Stimulated activated naive B cell treated with anti-CD40 and anti-IgM and Interleukin-4, amounts not matched to agents 10 μg/mL and 1 μg/mL and 100 μg/mL, for 72 hours (primary cell): ENCODE measurements around the gene OIT3.

Experiments used
- ATAC-seq, 2 donors: fragments of 150-1000 bp; cut with Tn5 transposase; replicated peaks; 2 replicates each; pipeline ENCODE4 v1.10.0; 2021; ENCODE audit warnings: moderate library complexity in 1 of 2
- DNase-seq: peaks from one replicate; pipeline ENCODE4 v3.0.0; 2021
- H3K27ac Mint-ChIP-seq: one replicate; pipeline ENCODE4 v1.8.0; 2022; ENCODE audit warnings: mild to moderate bottlenecking, mixed read lengths
- H3K27me3 Mint-ChIP-seq, 2 donors: one replicate each; pipeline ENCODE4 v1.8.0; 2022; ENCODE audit warnings: mixed read lengths in 2 of 2
- H3K36me3 Mint-ChIP-seq, 2 donors: one replicate each; pipeline ENCODE4 v1.8.0; 2022; ENCODE audit warnings: mixed read lengths in 2 of 2, mild to moderate bottlenecking in 1 of 2
- H3K4me1 Mint-ChIP-seq, 2 donors: one replicate each; pipeline ENCODE4 v1.8.0; 2022; ENCODE audit warnings: mixed read lengths in 2 of 2, mild to moderate bottlenecking in 1 of 2
- H3K4me3 Mint-ChIP-seq, 2 donors: one replicate each; pipeline ENCODE4 v1.8.0; 2022; ENCODE audit warnings: mild to moderate bottlenecking in 2 of 2, mixed read lengths in 2 of 2, moderate library complexity in 1 of 2
- H3K9me3 Mint-ChIP-seq, 2 donors: one replicate each; pipeline ENCODE4 v1.8.0; 2022; ENCODE audit warnings: mixed read lengths in 2 of 2, mild to moderate bottlenecking in 1 of 2

The OIT3 gene

GRCh38 chr10:72893136-72893798, at the start of gene OIT3:
TSS of gene OIT3 (plus strand) at chr10:72893739. CDS start at chr10:72893799, 60 bp downstream.
- Mint-ChIP-seq H3K27me3 (peaks cover 5 to 8% of the 10 kb centered on the region in 2 donors), H3K9me3 (no peaks in the 10 kb centered on the region), H3K36me3 (peaks cover 3 to 5% of the 10 kb centered on the region in 2 donors), H3K4me3 (no peak within 1 kb of the TSS), H3K27ac (no peak within 1 kb of the TSS), H3K4me1 (no peaks in the 10 kb centered on the region)
- ATAC-seq, result no peak
- no peak for DNase-seq

DNA sequence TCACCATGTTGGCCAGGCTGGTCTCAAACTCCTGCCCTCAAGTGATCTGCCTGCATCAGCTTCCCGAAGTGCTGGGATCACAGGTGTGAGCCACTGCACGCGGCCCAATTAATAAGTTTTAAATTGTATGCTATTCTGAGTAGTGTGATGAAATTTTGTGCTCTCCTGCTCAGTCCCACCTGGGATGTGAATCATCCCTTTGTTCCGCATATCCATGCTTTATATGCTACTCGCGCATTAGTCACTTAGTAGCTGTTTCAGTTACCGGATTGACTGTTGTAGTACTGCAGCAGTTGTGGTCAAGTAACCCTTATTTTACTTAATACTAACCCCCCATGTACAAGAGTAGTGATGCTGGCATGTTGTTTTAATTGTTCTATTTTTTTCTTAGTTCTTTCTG, 47.3 kb upstream of the OIT3 start:
- ATAC-seq, result no peak
- H3K9me3 Mint-ChIP-seq, result peaks cover 2 to 3% of the 10 kb centered on the region in 2 donors
- H3K27ac Mint-ChIP-seq, result no peak overlapping the region
- H3K27me3 Mint-ChIP-seq, result no peaks in the 10 kb centered on the region
- peaks cover 4 to 23% of the 10 kb centered on the region in 2 donors for H3K36me3 Mint-ChIP-seq
- no peak for DNase-seq
- H3K4me3 Mint-ChIP-seq, result no peak overlapping the region
- H3K4me1 Mint-ChIP-seq, result no peaks in the 10 kb centered on the region

GRCh38 chr10:72847681-72848080, 45.9 kb upstream of the OIT3 start:
- no peak for DNase-seq
- H3K36me3 Mint-ChIP-seq, result peaks cover 8 to 30% of the 10 kb centered on the region in 2 donors
- ATAC-seq, result no peak

DNA sequence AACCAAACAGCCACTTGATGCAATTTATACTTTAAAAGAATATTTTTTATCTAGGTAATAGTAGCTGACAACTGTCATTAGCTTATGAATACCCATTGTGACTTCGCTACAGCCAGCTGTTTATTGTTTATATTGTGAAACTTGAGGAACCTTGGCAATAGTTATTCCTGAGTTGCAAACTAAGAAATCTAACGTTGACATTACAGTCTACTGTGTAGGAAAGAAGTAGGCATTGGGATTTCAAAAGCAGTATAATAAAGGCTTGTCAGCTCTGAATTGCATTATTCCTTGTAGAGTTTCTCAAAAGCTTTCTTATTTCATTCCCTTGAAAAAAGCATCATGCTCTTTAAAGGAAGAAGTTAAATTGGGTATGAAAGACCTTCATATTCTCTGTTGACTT, 42.7 kb upstream of the OIT3 start:
- no peaks in the 10 kb centered on the region for H3K4me1 Mint-ChIP-seq
- DNase-seq, result no peak
- H3K27ac Mint-ChIP-seq, result no peak overlapping the region
- peaks cover 3 to 7% of the 10 kb centered on the region in 2 donors for H3K9me3 Mint-ChIP-seq
- no peaks in the 10 kb centered on the region for H3K27me3 Mint-ChIP-seq
- peaks cover 8 to 30% of the 10 kb centered on the region in 2 donors for H3K36me3 Mint-ChIP-seq
- H3K4me3 Mint-ChIP-seq, result no peak overlapping the region
- ATAC-seq, result no peak

More at GRCh38 chr10:72847681-72848080, 45.9 kb upstream of the OIT3 start:
- Mint-ChIP-seq H3K4me3 (no peak overlapping the region), H3K27ac (no peak overlapping the region), H3K27me3 (no peaks in the 10 kb centered on the region), H3K9me3 (peaks cover 3 to 7% of the 10 kb centered on the region in 2 donors), H3K4me1 (no peaks in the 10 kb centered on the region)

DNA sequence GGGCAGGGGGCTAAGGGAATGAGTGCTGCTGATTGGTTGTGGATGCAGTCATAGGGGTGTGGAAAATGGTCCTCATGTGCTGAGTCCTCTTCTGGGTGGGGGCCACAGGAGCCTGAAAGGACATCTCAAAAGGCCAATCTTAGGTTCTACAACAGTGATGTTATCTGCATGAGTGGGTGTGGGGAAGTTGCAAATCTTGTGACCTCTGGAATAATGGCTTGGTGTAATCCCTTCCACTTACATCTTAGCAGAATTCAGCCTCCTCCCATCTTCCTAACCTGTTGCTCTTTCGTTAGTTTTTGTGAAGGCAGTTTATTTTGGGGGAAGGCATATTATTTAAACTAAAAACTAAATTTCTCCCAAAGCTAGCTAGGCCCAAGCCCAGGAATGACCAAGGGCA, 42.0 kb upstream of the OIT3 start:
- no peak for DNase-seq
- no peak overlapping the region for H3K27ac Mint-ChIP-seq
- H3K9me3 Mint-ChIP-seq, result peaks cover 3 to 7% of the 10 kb centered on the region in 2 donors
- H3K36me3 Mint-ChIP-seq, result peaks cover 8 to 30% of the 10 kb centered on the region in 2 donors
- H3K27me3 Mint-ChIP-seq, result no peaks in the 10 kb centered on the region
- H3K4me3 Mint-ChIP-seq, result no peak overlapping the region
- ATAC-seq, result no peak
- no peaks in the 10 kb centered on the region for H3K4me1 Mint-ChIP-seq

- peaks cover 8 to 30% of the 10 kb centered on the region in 2 donors for H3K36me3 Mint-ChIP-seq
- no peak overlapping the region for H3K27ac Mint-ChIP-seq
- no peak for DNase-seq
Measured at GRCh38 chr10:72852508-72852907, 41.0 kb upstream of the OIT3 start.

DNA sequence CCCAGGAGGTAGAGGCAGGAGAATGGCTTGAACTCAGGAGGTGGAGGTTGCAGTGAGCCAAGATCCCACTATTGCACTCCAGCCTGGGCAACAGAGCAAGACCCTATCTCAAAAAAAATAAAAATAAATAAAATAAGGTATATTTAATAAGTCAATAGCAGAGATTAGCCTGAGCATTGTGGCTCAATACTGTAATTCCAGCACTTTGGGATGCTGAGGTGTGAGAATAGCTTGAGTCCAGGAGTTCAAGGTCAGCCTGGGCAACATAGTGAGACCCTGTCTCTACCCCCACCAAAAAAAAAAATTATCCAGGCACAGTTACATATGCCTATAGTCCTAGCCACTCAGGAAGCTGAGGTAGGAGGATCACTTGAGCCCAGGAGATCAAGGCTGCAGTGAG, 38.4 kb upstream of the OIT3 start:
- ATAC-seq (no peak), DNase-seq (no peak)
- H3K4me3 Mint-ChIP-seq, result no peak overlapping the region
- H3K9me3 Mint-ChIP-seq, result peaks cover 0 to 7% of the 10 kb centered on the region in 2 donors
- H3K4me1 Mint-ChIP-seq, result no peaks in the 10 kb centered on the region
- peaks cover 6 to 16% of the 10 kb centered on the region in 2 donors for H3K36me3 Mint-ChIP-seq
- no peak overlapping the region for H3K27ac Mint-ChIP-seq
- no peaks in the 10 kb centered on the region for H3K27me3 Mint-ChIP-seq

More at GRCh38 chr10:72852508-72852907, 41.0 kb upstream of the OIT3 start:
- peaks cover 3 to 7% of the 10 kb centered on the region in 2 donors for H3K9me3 Mint-ChIP-seq
- no peaks in the 10 kb centered on the region for H3K4me1 Mint-ChIP-seq
- no peak overlapping the region for H3K4me3 Mint-ChIP-seq
- H3K27me3 Mint-ChIP-seq, result no peaks in the 10 kb centered on the region
- ATAC-seq, result no peak

DNA sequence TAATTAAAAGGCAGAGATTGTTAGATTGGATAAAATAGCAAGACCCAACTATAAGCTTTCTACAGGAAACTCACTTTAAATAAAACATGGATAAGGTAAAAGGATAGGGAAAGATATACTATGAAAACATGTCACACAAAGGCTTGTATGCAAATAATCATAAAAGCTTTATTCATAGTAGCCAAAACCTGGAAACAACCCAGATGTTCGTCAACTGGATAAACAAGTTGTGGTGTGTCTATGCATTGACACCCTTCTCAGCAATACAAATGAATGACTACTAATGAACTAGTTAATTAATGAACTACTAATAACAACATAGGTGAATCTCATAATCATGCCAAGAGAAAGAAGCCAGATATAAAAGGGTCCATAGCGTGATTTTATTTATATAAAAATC, 37.7 kb upstream of the OIT3 start:
- Mint-ChIP-seq H3K9me3 (peaks cover 0 to 7% of the 10 kb centered on the region in 2 donors), H3K36me3 (peaks cover 6 to 10% of the 10 kb centered on the region in 2 donors), H3K4me3 (no peak overlapping the region)

GRCh38 chr10:72858067-72858466, 35.5 kb upstream of the OIT3 start:
- no peak overlapping the region for H3K4me3 Mint-ChIP-seq
- no peaks in the 10 kb centered on the region for H3K9me3 Mint-ChIP-seq
- peaks cover 2 to 11% of the 10 kb centered on the region in 2 donors for H3K36me3 Mint-ChIP-seq
- H3K27me3 Mint-ChIP-seq, result no peaks in the 10 kb centered on the region
- H3K27ac Mint-ChIP-seq, result no peak overlapping the region
- no peak for ATAC-seq
- DNase-seq, result no peak
- no peaks in the 10 kb centered on the region for H3K4me1 Mint-ChIP-seq

More for the DNA sequence above, 37.7 kb upstream of the OIT3 start:
- Mint-ChIP-seq H3K4me1 (no peaks in the 10 kb centered on the region), H3K27me3 (no peaks in the 10 kb centered on the region), H3K27ac (no peak overlapping the region)
- ATAC-seq (no peak), DNase-seq (no peak)

- H3K4me3 Mint-ChIP-seq, result no peak overlapping the region
- no peaks in the 10 kb centered on the region for H3K27me3 Mint-ChIP-seq
- DNase-seq, result no peak
- no peaks in the 10 kb centered on the region for H3K4me1 Mint-ChIP-seq
- H3K9me3 Mint-ChIP-seq, result no peaks in the 10 kb centered on the region
- ATAC-seq, result no peak
- no peak overlapping the region for H3K27ac Mint-ChIP-seq
- H3K36me3 Mint-ChIP-seq, result peaks cover 4 to 13% of the 10 kb centered on the region in 2 donors
Measured at GRCh38 chr10:72862957-72863356, 30.6 kb upstream of the OIT3 start.

GRCh38 chr10:72875250-72876055, 18.1 kb upstream of the OIT3 start:
- no peak for DNase-seq
- H3K36me3 Mint-ChIP-seq, result peaks cover 27 to 34% of the 10 kb centered on the region in 2 donors
- H3K27ac Mint-ChIP-seq, result no peak overlapping the region

GRCh38 chr10:72879245-72879644, 14.3 kb upstream of the OIT3 start:
- peaks cover 41 to 57% of the 10 kb centered on the region in 2 donors for H3K36me3 Mint-ChIP-seq
- H3K27me3 Mint-ChIP-seq, result no peaks in the 10 kb centered on the region
- no peaks in the 10 kb centered on the region for H3K4me1 Mint-ChIP-seq
- H3K4me3 Mint-ChIP-seq, result no peak overlapping the region
- ATAC-seq, result no peak
- no peak for DNase-seq
- H3K27ac Mint-ChIP-seq, result no peak overlapping the region
- H3K9me3 Mint-ChIP-seq, result peaks cover 6 to 9% of the 10 kb centered on the region in 2 donors

More at GRCh38 chr10:72875250-72876055, 18.1 kb upstream of the OIT3 start:
- Mint-ChIP-seq H3K4me1 (no peaks in the 10 kb centered on the region), H3K27me3 (no peaks in the 10 kb centered on the region), H3K9me3 (peaks cover 0 to 1% of the 10 kb centered on the region in 2 donors), H3K4me3 (no peak overlapping the region)
- no peak for ATAC-seq

DNA sequence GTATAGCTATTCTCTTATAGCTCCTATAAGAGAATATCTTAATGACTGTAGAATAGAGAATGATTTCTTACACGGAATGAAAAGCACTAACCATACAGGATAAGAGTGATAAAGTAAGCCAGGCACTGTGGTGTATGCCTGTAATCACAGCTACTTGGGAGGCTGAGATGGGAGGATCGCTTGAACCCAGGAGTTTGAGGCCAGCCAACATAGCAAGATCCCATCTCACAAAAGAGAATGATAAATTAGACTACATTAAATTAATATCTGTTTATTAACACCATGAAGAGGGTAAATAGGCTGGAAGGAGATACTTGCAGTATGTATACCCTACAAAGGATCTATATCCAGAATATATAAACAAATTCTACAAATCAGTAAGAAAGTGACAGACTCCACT, 12.2 kb upstream of the OIT3 start:
- ATAC-seq, result no peak
- no peaks in the 10 kb centered on the region for H3K4me1 Mint-ChIP-seq
- no peaks in the 10 kb centered on the region for H3K27me3 Mint-ChIP-seq
- no peak overlapping the region for H3K27ac Mint-ChIP-seq
- no peak overlapping the region for H3K4me3 Mint-ChIP-seq
- peaks cover 45 to 66% of the 10 kb centered on the region in 2 donors for H3K36me3 Mint-ChIP-seq
- DNase-seq, result no peak
- H3K9me3 Mint-ChIP-seq, result peaks cover 6 to 9% of the 10 kb centered on the region in 2 donors

DNA sequence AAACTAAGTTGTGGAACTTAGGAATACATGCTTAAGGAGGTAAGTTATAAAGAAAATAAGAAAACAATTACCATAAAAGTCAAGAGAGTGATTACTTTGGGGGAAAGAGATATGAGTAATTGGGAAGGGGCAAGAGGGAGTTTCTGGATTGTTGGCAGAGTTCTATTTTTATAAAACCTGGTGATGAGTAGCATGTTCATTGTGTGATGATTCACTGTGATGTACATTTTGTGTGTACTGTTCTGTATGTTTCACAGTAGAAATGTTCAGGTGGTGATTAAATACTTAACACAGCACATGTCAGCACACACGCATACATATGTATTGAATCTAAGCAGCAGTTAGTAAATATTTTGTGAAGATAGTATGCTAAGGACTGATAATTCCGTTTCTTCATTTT, 9.7 kb upstream of the OIT3 start:
- no peak for ATAC-seq

More for the DNA sequence above, 9.7 kb upstream of the OIT3 start:
- peaks cover 45 to 62% of the 10 kb centered on the region in 2 donors for H3K36me3 Mint-ChIP-seq
- peaks cover 6 to 9% of the 10 kb centered on the region in 2 donors for H3K9me3 Mint-ChIP-seq
- no peak for DNase-seq
- H3K27ac Mint-ChIP-seq, result no peak overlapping the region
- no peak overlapping the region for H3K4me3 Mint-ChIP-seq
- H3K4me1 Mint-ChIP-seq, result peaks cover 5 to 8% of the 10 kb centered on the region in 2 donors
- H3K27me3 Mint-ChIP-seq, result no peaks in the 10 kb centered on the region
